Effector memory CD4-positive, alpha-beta T cell (primary cell): ENCODE measurements around the gene GNG8.

Experiments
- DNase-seq, 3 donors: peaks; one replicate each; pipeline ENCODE4 v3.0.0-alpha.2; 2020
- H3K27ac ChIP-seq: 2 replicates; pipeline ENCODE4 v1.7.0; 2013; ENCODE audit warnings: mild to moderate bottlenecking, low read length, moderate library complexity; ENCODE audit not compliant: insufficient read depth, poor library complexity, severe bottlenecking
- H3K27me3 ChIP-seq: replicated peaks from 2 replicates; pipeline ENCODE4 v1.7.0; 2013; ENCODE audit warnings: mild to moderate bottlenecking, low read length; ENCODE audit not compliant: insufficient read depth, control insufficient read depth, poor library complexity, severe bottlenecking
- H3K36me3 ChIP-seq: 2 replicates; pipeline ENCODE4 v1.7.0; 2013; ENCODE audit warnings: mild to moderate bottlenecking, low read length, moderate library complexity; ENCODE audit not compliant: control insufficient read depth, insufficient read depth
- H3K4me1 ChIP-seq: 2 replicates; pipeline ENCODE4 v1.7.0; 2013; ENCODE audit warnings: low read length, mild to moderate bottlenecking; ENCODE audit not compliant: control insufficient read depth, insufficient read depth, poor library complexity, severe bottlenecking
- H3K4me3 ChIP-seq: 2 replicates; pipeline ENCODE4 v1.7.0; 2013; ENCODE audit warnings: low read length, low read depth, mild to moderate bottlenecking; ENCODE audit not compliant: insufficient read depth, poor library complexity, severe bottlenecking
- H3K9me3 ChIP-seq: 2 replicates; pipeline ENCODE4 v1.7.0; 2013; ENCODE audit warnings: mild to moderate bottlenecking, low read length, moderate library complexity; ENCODE audit not compliant: control insufficient read depth

GNG8 gene

DNA sequence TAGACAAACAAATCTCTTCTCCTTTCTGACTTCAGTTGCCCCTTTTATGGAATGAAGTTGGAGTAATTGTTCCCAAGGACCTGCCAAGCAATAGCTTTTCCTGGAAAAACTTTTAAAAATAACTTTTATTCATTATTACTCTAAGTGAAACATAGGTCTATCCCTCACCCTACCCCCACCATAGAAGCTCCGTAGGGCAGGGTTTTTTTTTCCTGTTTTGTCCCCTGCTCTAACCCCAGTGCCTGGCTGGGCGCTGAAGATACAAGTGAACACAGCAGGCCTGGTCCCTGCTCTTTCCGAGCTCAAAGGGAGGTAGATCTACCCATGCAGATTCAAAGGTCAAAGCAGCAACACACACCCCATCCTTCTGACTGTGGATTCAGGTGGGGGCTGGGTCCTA, 8.7 kb upstream of the GNG8 start:
- Histone ChIP-seq H3K4me1 (peaks cover 2% of the 10 kb centered on the region), H3K27ac (no peak overlapping the region), H3K27me3 (peaks cover 11% of the 10 kb centered on the region)

GRCh38 chr19:46640656-46641055, 4.7 kb upstream of the GNG8 start:
- Histone ChIP-seq H3K36me3 (no peaks in the 10 kb centered on the region), H3K4me1 (peaks cover 19% of the 10 kb centered on the region)

More for the DNA sequence above, 8.7 kb upstream of the GNG8 start:
- H3K9me3 ChIP-seq = no peaks in the 10 kb centered on the region
- no peaks in the 10 kb centered on the region for H3K36me3 ChIP-seq
- H3K4me3 ChIP-seq = no peak overlapping the region
- DNase-seq = no peak

DNA sequence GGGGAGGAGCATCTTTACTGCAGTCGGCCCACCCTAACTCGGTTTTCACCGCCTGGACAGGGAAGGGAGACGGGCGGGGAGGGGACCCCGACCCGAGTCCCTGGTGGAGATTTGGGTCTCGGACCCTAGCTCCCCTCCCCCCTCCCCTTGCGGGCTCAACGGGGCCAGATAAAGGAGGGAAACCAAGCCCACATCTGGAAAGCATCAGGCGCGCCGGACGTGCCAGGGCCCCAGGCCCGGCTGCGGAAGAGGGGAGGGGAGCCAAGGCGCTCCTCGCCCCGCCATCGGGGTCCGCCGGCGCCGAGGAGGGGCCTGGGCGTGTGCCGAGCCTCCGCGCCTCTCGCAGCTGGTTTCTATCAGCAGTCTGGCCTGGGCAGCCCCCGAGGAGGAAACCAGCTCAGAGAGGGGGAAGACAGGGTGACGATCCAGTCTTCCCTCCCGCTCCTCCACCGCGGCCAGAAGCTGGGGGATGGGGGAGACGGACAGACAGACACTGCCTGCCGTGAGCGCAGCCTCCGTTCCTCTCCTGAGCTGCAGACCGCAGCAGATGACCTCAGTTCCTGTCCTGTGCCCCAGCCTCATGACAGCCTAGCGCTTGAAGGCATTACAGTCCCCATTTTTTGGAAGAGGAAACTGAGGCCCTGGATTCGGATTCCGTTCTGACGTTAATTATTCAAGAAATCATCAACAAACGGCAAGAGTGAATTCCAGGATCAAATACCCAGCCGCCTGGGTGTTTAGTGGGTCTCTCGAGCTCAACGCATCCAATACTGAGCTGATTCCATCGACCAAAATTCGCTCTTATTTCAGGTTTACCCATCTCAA, 3.6 kb upstream of the GNG8 start:
- H3K27ac ChIP-seq = no peak overlapping the region
- peaks cover 24% of the 10 kb centered on the region for H3K4me1 ChIP-seq
- DNase-seq = no peak
- H3K27me3 ChIP-seq = peaks cover 3% of the 10 kb centered on the region
- no peaks in the 10 kb centered on the region for H3K36me3 ChIP-seq
- H3K4me3 ChIP-seq = peak overlapping the region; percentile 46
- H3K9me3 ChIP-seq = no peaks in the 10 kb centered on the region

More at GRCh38 chr19:46640656-46641055, 4.7 kb upstream of the GNG8 start:
- Histone ChIP-seq H3K4me3 (no peak overlapping the region), H3K9me3 (no peaks in the 10 kb centered on the region), H3K27me3 (peaks cover 3% of the 10 kb centered on the region), H3K27ac (no peak overlapping the region)
- DNase-seq = no peak

DNA sequence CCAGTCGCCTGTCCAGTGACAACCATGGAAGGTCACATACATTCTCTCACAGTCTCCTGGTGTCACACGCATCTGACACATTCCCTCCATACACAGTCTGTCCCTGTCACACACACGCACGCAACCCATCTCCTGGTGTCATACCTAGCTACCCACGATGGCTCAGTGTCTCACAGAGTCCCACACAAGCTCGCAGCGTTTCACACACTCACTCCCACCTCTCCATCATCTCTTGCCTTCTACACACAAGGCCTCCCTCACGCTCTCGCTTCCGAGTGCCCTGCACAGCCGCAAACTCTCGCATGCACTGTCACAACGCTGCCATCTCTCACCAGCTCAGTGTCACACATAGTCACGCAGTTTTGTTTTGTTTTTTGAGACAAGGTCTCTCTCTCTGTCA, 1.2 kb upstream of the GNG8 start:
- no peaks in the 10 kb centered on the region for H3K9me3 ChIP-seq
- DNase-seq = no peak
- peaks cover 3% of the 10 kb centered on the region for H3K27me3 ChIP-seq
- no peaks in the 10 kb centered on the region for H3K36me3 ChIP-seq
- H3K4me3 ChIP-seq = no peak overlapping the region
- H3K4me1 ChIP-seq = peaks cover 37% of the 10 kb centered on the region
- no peak overlapping the region for H3K27ac ChIP-seq

DNA sequence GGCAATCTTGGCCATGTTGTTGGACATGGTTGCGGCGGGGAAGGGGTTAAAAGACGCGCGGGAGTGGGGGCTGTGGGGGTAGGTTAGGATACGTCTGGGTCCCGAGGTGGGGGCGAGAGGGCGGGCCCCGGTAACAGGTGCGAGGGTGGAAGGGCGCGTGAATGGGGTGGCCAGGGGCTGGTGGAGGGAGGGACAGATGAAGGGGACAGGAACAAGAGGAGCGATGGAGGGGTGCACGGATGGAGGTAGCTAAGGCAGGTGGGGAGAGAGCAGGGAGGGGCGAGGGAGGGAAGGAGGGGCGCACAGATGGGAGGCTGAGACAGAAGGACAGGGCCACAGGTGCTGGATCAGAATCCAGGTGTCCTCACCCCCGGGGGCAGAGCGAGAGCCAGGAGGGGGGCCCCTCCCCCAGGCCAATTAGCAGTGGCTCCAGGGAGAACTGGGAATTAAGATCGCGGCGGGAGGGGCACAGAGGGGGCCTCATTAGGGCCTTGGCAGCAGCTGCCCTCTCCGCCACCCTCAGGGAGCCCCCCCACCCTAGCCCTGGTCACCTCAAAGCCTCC, 1.3 kb downstream of the GNG8 start:
- Histone ChIP-seq H3K9me3 (no peaks in the 10 kb centered on the region), H3K4me3 (peak overlapping the region; percentile 44), H3K4me1 (peaks cover 36% of the 10 kb centered on the region), H3K27ac (peak overlapping the region; percentile 38), H3K36me3 (no peaks in the 10 kb centered on the region), H3K27me3 (peaks cover 3% of the 10 kb centered on the region)
- DNase-seq = no peak

DNA sequence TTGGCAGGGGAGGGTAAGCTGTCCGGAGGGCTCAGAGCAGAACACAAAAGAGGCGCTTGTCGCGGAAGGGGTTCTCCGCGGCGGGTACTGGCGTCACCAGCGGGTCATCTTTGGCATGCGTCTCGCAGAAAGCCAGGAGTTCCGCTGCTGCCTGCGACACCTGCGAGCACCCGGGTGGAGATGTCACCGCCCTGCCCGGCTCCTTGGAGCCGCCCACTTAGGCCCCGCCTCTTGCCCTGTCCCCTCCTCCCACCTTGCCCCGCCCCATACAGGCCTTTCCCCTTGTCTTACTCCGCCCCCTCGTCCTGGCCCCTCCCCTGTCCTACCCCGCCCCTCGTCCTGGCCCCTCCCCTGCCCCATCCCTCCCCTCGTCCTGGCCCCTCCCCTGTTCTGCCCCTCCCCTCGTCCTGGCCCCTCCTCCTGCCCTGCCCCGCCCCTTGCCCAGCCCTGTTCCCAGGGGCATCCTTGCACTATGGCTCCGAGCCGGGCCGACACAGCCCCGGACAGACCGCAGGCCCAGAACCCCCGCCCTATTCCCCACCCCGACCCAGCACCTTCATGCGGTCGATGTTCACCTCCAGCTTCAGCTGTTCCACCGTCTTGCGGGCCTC, 1.9 kb downstream of the GNG8 start:
- DNase-seq = peak; percentile 94 to 96 (median 95)
- peaks cover 30% of the 10 kb centered on the region for H3K4me1 ChIP-seq
- peak overlapping the region; percentile 54 for H3K27ac ChIP-seq
- peaks cover under 1% of the 10 kb centered on the region for H3K27me3 ChIP-seq
- peak overlapping the region; percentile 44 for H3K4me3 ChIP-seq
- H3K36me3 ChIP-seq = no peaks in the 10 kb centered on the region
- H3K9me3 ChIP-seq = no peaks in the 10 kb centered on the region

- no peak for DNase-seq
- Histone ChIP-seq H3K9me3 (no peaks in the 10 kb centered on the region), H3K4me1 (peaks cover 21% of the 10 kb centered on the region), H3K36me3 (no peaks in the 10 kb centered on the region), H3K27me3 (no peaks in the 10 kb centered on the region), H3K4me3 (no peak overlapping the region), H3K27ac (peak overlapping the region; percentile 54)
These were observed 2.9 kb downstream of the GNG8 start for GRCh38 chr19:46633130-46633529.

- no peaks in the 10 kb centered on the region for H3K9me3 ChIP-seq
- H3K4me1 ChIP-seq = peaks cover 18% of the 10 kb centered on the region
- no peak for DNase-seq
- no peaks in the 10 kb centered on the region for H3K27me3 ChIP-seq
- no peaks in the 10 kb centered on the region for H3K36me3 ChIP-seq
- H3K27ac ChIP-seq = no peak overlapping the region
- no peak overlapping the region for H3K4me3 ChIP-seq
These were observed 4.5 kb downstream of the GNG8 start for GRCh38 chr19:46631481-46631880.

DNA sequence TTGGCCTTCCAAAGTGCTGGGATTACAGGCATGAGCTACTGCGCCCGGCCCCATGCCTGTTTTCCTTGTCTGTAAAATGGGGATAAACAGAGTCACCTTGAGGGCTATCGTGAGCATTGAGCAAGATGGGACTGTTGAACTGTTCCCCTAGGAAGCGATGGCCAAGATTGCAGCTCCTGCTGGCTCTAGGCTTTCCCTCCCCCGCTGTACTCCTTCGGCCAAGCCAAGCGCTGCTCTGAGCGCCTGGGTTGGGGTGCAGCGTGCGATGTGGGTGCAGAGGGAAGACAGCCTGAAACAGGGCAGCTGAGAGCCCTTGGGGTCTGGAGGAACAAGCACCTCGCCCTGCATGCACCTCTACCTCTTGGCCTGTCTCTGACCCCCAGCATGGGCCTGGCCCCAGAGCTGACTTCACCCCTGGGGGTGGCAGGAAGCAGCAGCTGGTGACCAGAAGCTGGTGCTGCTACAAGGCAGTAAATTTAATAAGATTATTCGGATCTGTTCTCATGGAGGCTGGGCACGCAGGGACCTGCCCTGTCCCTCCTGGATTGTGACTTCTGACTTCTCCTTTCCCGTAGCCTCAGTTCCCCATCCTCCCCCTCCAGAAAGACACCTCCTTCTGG, 5.3 kb downstream of the GNG8 start:
- no peaks in the 10 kb centered on the region for H3K36me3 ChIP-seq
- no peak for DNase-seq
- no peak overlapping the region for H3K4me3 ChIP-seq
- H3K9me3 ChIP-seq = no peaks in the 10 kb centered on the region
- H3K27ac ChIP-seq = no peak overlapping the region
- H3K4me1 ChIP-seq = peaks cover 18% of the 10 kb centered on the region
- no peaks in the 10 kb centered on the region for H3K27me3 ChIP-seq
